Dedifferentiated amniotic fluid mesenchymal stem cell (primary cell): Measurements from ENCODE around the gene CST3.
"Not testable (repeated sequence)": the region's sequence is repeated elsewhere in the genome, so short reads cannot be mapped to it uniquely, and the experiment has no call there.

Experiments used
- DNase-seq: peaks from one replicate; pipeline ENCODE4 v3.0.0-alpha.2; 2016; ENCODE audit errors: extremely low spot score

The CST3 gene

GRCh38 chr20:23628402-23629016, 9.2 kb downstream of the CST3 start:
- no peak for DNase-seq

GRCh38 chr20:23627501-23627900, 10.3 kb downstream of the CST3 start:
- DNase-seq, result no peak

GRCh38 chr20:23626040-23626620, 11.6 kb downstream of the CST3 start:
- DNase-seq, result no peak

GRCh38 chr20:23625236-23625964, 12.4 kb downstream of the CST3 start:
- DNase-seq, result no peak

GRCh38 chr20:23624324-23624691, 13.4 kb downstream of the CST3 start:
- DNase-seq, result no peak

GRCh38 chr20:23623666-23624323, 14.0 kb downstream of the CST3 start:
- DNase-seq, result no peak

- peak; percentile 76 for DNase-seq
Observed at GRCh38 chr20:23622839-23623343, 14.9 kb downstream of the CST3 start.

GRCh38 chr20:23622401-23622800, 15.4 kb downstream of the CST3 start:
- not testable (repeated sequence) for DNase-seq

- DNase-seq, result not testable (repeated sequence)
Observed at GRCh38 chr20:23620670-23621386, 16.9 kb downstream of the CST3 start.

GRCh38 chr20:23614163-23614562, 23.6 kb downstream of the CST3 start:
- DNase-seq, result no peak

GRCh38 chr20:23613676-23614075, 24.1 kb downstream of the CST3 start:
- no peak for DNase-seq

GRCh38 chr20:23612396-23612795, 25.4 kb downstream of the CST3 start:
- no peak for DNase-seq

GRCh38 chr20:23609486-23610109, 28.2 kb downstream of the CST3 start:
- DNase-seq, result no peak

- DNase-seq, result no peak
Observed at GRCh38 chr20:23608251-23608846, 29.4 kb downstream of the CST3 start.

GRCh38 chr20:23607497-23608245, 30.1 kb downstream of the CST3 start:
- DNase-seq, result no peak

- peak; percentile 82 for DNase-seq
Observed at GRCh38 chr20:23606652-23607049, 31.1 kb downstream of the CST3 start.

GRCh38 chr20:23605867-23606651, 31.7 kb downstream of the CST3 start, which contains the start of gene CST9:
CST9 (minus strand) TSS chr20:23605917; CDS start chr20:23605864, 53 bp downstream.
- DNase-seq, result no peak

- DNase-seq, result no peak
Observed at GRCh38 chr20:23604306-23604705, 33.4 kb downstream of the CST3 start.

- no peak for DNase-seq
Observed at GRCh38 chr20:23603321-23603720, 34.4 kb downstream of the CST3 start.
